Measurements from ENCODE around the gene CHERP.
A peak's percentile ranks its signal among the peaks of the same experiment; 100 is the strongest.

Gene CHERP

GRCh38 chr19:16542045-16542909, at the start of gene CHERP:
TSS of gene CHERP (minus strand) at chr19:16542437. CDS start at chr19:16542378, 59 bp downstream.
- peak; percentile 91 for DNase-seq (ENCODE audit: low read depth in 1 of 2, low spot score in 1 of 2)

GRCh38 chr19:16590876-16591802, 48.9 kb upstream of the CHERP start:
- no peak for DNase-seq (ENCODE audit: low read depth in 1 of 2, low spot score in 1 of 2)

GRCh38 chr19:16589917-16590316, 47.7 kb upstream of the CHERP start:
- DNase-seq (ENCODE audit: low read depth in 1 of 2, low spot score in 1 of 2): no peak

- DNase-seq (ENCODE audit: low read depth in 1 of 2, low spot score in 1 of 2): no peak
Observed at GRCh38 chr19:16588824-16589577, 46.8 kb upstream of the CHERP start.

GRCh38 chr19:16587833-16588823, 45.9 kb upstream of the CHERP start:
- DNase-seq (ENCODE audit: low read depth in 1 of 2, low spot score in 1 of 2): no peak

GRCh38 chr19:16586991-16587832, 45.0 kb upstream of the CHERP start:
- peak in 1 of 2 donors; percentile 39 for DNase-seq (ENCODE audit: low read depth in 1 of 2, low spot score in 1 of 2)

GRCh38 chr19:16586477-16586871, 44.2 kb upstream of the CHERP start:
- DNase-seq (ENCODE audit: low read depth in 1 of 2, low spot score in 1 of 2): no peak

GRCh38 chr19:16585808-16586476, 43.7 kb upstream of the CHERP start:
- no peak for DNase-seq (ENCODE audit: low read depth in 1 of 2, low spot score in 1 of 2)

GRCh38 chr19:16585094-16585801, 43.0 kb upstream of the CHERP start:
- DNase-seq (ENCODE audit: low read depth in 1 of 2, low spot score in 1 of 2): no peak

GRCh38 chr19:16584248-16585093, 42.2 kb upstream of the CHERP start:
- DNase-seq (ENCODE audit: low read depth in 1 of 2, low spot score in 1 of 2): peak; percentile 76 to 80

- no peak for DNase-seq (ENCODE audit: low read depth in 1 of 2, low spot score in 1 of 2)
Observed at GRCh38 chr19:16582486-16583261, 40.4 kb upstream of the CHERP start.

- no peak for DNase-seq (ENCODE audit: low read depth in 1 of 2, low spot score in 1 of 2)
Observed at GRCh38 chr19:16581971-16582343, 39.7 kb upstream of the CHERP start.

GRCh38 chr19:16581145-16581970, 39.1 kb upstream of the CHERP start:
- no peak for DNase-seq (ENCODE audit: low read depth in 1 of 2, low spot score in 1 of 2)

GRCh38 chr19:16579381-16579780, 37.1 kb upstream of the CHERP start:
- no peak for DNase-seq (ENCODE audit: low read depth in 1 of 2, low spot score in 1 of 2)

- DNase-seq (ENCODE audit: low read depth in 1 of 2, low spot score in 1 of 2): no peak
Observed at GRCh38 chr19:16577531-16577985, 35.3 kb upstream of the CHERP start.
